ENCODE measurements around the gene RHBDF1.

Gene RHBDF1

GRCh38 chr16:101586-101985, 29.2 kb upstream of the RHBDF1 start:
- TF ChIP-seq, protein P1, sequence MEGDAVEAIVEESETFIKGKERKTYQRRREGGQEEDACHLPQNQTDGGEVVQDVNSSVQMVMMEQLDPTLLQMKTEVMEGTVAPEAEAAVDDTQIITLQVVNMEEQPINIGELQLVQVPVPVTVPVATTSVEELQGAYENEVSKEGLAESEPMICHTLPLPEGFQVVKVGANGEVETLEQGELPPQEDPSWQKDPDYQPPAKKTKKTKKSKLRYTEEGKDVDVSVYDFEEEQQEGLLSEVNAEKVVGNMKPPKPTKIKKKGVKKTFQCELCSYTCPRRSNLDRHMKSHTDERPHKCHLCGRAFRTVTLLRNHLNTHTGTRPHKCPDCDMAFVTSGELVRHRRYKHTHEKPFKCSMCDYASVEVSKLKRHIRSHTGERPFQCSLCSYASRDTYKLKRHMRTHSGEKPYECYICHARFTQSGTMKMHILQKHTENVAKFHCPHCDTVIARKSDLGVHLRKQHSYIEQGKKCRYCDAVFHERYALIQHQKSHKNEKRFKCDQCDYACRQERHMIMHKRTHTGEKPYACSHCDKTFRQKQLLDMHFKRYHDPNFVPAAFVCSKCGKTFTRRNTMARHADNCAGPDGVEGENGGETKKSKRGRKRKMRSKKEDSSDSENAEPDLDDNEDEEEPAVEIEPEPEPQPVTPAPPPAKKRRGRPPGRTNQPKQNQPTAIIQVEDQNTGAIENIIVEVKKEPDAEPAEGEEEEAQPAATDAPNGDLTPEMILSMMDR (IDR thresholded peaks at IDR 0.05): no peak
- Histone ChIP-seq H3K4me3 (peak overlapping the region; percentile 37 to 41), H3K27me3 (no peaks in the 10 kb centered on the region), H3K36me3 (peaks cover 0 to 17% (median 5%) of the 10 kb centered on the region in 3 donors), H3K27ac (peak overlapping the region; percentile 90 to 93), H3K4me1 (peaks cover 0 to 87% (median 64%) of the 10 kb centered on the region in 4 donors), H3K9me3 (no peaks in the 10 kb centered on the region)
- intact Hi-C loops (cut with DNase I; ENCODE audit: low total_unique reads): no loop called here
- peak in 1 of 2 donors; percentile 72 for DNase-seq

DNA sequence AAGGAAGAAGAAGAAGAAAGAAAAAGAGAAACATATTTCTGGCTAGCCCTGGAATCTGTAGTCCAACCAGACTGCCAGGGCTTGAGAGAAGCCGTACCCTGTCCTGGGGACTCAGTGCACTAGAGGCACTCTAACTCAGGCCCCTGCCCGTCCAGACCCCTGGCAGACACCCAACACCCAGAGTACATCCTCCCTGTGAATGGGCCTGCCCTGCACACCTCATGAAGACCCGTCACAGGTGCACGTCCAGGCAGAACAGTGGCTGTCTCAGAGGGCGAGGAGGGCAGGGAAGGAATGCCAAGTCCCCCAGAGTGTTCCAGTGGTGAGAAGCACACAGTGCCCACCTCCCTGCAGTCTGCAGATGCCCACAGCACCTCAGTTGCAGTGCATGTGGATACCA, 28.6 kb upstream of the RHBDF1 start:
- no peaks in the 10 kb centered on the region for H3K9me3 ChIP-seq
- H3K36me3 ChIP-seq: peaks cover 0 to 23% (median 5%) of the 10 kb centered on the region in 3 donors
- no peak for DNase-seq
- intact Hi-C loops (cut with DNase I; ENCODE audit: low total_unique reads): no loop called here
- peaks cover 0 to 88% (median 65%) of the 10 kb centered on the region in 4 donors for H3K4me1 ChIP-seq
- peak overlapping the region; percentile 37 to 41 for H3K4me3 ChIP-seq
- H3K27ac ChIP-seq: peak overlapping the region; percentile 90 to 93
- H3K27me3 ChIP-seq: no peaks in the 10 kb centered on the region
- TF ChIP-seq, protein P1 (IDR thresholded peaks at IDR 0.05): no peak

DNA sequence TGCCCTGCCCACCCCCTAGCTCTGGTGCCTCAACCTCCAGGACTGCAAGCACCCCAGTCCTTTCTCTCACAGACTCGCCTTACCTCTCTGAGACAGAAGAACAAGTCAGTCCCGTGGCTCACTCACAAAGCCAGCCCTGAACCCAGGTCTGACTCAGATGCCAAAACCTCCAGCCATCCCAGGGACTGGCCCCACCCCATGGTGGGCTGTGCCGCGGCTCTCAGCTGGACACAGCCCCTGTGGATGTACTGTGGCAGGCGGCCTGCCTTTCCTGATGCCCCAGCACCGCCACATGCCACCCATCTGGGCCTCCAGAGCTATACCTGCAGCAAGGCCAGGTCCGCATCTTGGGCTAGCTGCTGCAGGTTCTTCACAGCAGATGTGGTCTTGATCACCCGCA, 25.4 kb upstream of the RHBDF1 start:
- Histone ChIP-seq H3K27me3 (no peaks in the 10 kb centered on the region), H3K36me3 (peaks cover 0 to 43% (median 0%) of the 10 kb centered on the region in 3 donors), H3K4me3 (no peak overlapping the region), H3K9me3 (no peaks in the 10 kb centered on the region), H3K27ac (peak overlapping the region in 1 of 2 donors; percentile 93), H3K4me1 (peaks cover 0 to 62% (median 51%) of the 10 kb centered on the region in 4 donors)
- TF ChIP-seq, protein P1 (IDR thresholded peaks at IDR 0.05): no peak
- intact Hi-C loops (cut with DNase I; ENCODE audit: low total_unique reads): loop anchor here (2.0 kb wide), 1 partner anchor 33 kb away; no protein-coding TSS in a partner anchor
- DNase-seq: no peak

GRCh38 chr16:96935-97381, 24.5 kb upstream of the RHBDF1 start:
- no peaks in the 10 kb centered on the region for H3K9me3 ChIP-seq
- H3K36me3 ChIP-seq: peaks cover 0 to 52% (median 0%) of the 10 kb centered on the region in 3 donors
- peaks cover 0 to 58% (median 47%) of the 10 kb centered on the region in 4 donors for H3K4me1 ChIP-seq
- H3K4me3 ChIP-seq: no peak overlapping the region
- TF ChIP-seq, protein P1 (IDR thresholded peaks at IDR 0.05): peak; percentile 99 to 100
- H3K27ac ChIP-seq: peak overlapping the region; percentile 24 to 93
- peak; percentile 96 for DNase-seq
- intact Hi-C loops (cut with DNase I; ENCODE audit: low total_unique reads): loop anchor here (2.0 kb wide), 1 partner anchor 32 kb away; no protein-coding TSS in a partner anchor
- no peaks in the 10 kb centered on the region for H3K27me3 ChIP-seq

GRCh38 chr16:94918-95265, 22.5 kb upstream of the RHBDF1 start:
- TF ChIP-seq, protein P1 (IDR thresholded peaks at IDR 0.05): no peak
- Histone ChIP-seq H3K27ac (no peak overlapping the region), H3K9me3 (no peaks in the 10 kb centered on the region), H3K36me3 (peaks cover 2 to 64% (median 8%) of the 10 kb centered on the region in 3 donors), H3K4me3 (no peak overlapping the region), H3K4me1 (peaks cover 0 to 51% (median 35%) of the 10 kb centered on the region in 4 donors), H3K27me3 (no peaks in the 10 kb centered on the region)
- intact Hi-C loops (cut with DNase I; ENCODE audit: low total_unique reads): no loop called here
- DNase-seq: no peak

All from tibial artery (tissue), 4 donors.